DOHH2 (cell line): Measurements from ENCODE around the gene RABGAP1L.

Source experiments
- H3F3A ChIP-seq: fragments of 200-600 bp; sonication (generic), shearing (Covaris generic); 2 replicates; pipeline ENCODE4 v1.6.0; 2016; ENCODE audit warnings: antibody characterized with exemption, mild to moderate bottlenecking; ENCODE audit not compliant: control insufficient read depth, insufficient read depth
- H3K27ac ChIP-seq: fragments of 200-600 bp; sonication (generic); 2 replicates; pipeline ENCODE4 v1.5.1; 2014; ENCODE audit warnings: low read depth, mild to moderate bottlenecking, low read length, moderate library complexity
- H3K27me3 ChIP-seq: fragments of 200-600 bp; sonication (generic); 2 replicates; pipeline ENCODE4 v1.6.1; 2014; ENCODE audit warnings: mild to moderate bottlenecking, low read length, mixed read lengths; ENCODE audit not compliant: control insufficient read depth
- H3K36me3 ChIP-seq: fragments of 200-600 bp; sonication (generic); 2 replicates; pipeline ENCODE4 v1.6.1; 2014; ENCODE audit warnings: mild to moderate bottlenecking, low read length, moderate library complexity, mixed read lengths; ENCODE audit not compliant: control insufficient read depth
- H3K4me1 ChIP-seq: fragments of 200-600 bp; sonication (generic); 2 replicates; pipeline ENCODE4 v1.6.1; 2014; ENCODE audit warnings: mild to moderate bottlenecking, low read length, mixed read lengths; ENCODE audit not compliant: control insufficient read depth
- H3K4me2 ChIP-seq: fragments of 200-600 bp; sonication (generic); 2 replicates; pipeline ENCODE4 v1.6.0; 2014; ENCODE audit warnings: mild to moderate bottlenecking, low read length, moderate library complexity
- H3K4me3 ChIP-seq: fragments of 200-600 bp; sonication (generic); 2 replicates; pipeline ENCODE4 v1.5.1; 2014; ENCODE audit warnings: mild to moderate bottlenecking, low read length, mixed read lengths
- H3K79me2 ChIP-seq: fragments of 200-600 bp; sonication (generic); 2 replicates; pipeline ENCODE4 v1.6.1; 2014; ENCODE audit warnings: mild to moderate bottlenecking, low read length, mixed read lengths; ENCODE audit not compliant: control insufficient read depth
- H3K9me2 ChIP-seq: fragments of 200-600 bp; sonication (generic); replicated peaks from 2 replicates; pipeline ENCODE4 v1.6.1; 2014; ENCODE audit warnings: mild to moderate bottlenecking, low read length, mixed read lengths; ENCODE audit not compliant: control insufficient read depth
- H3K9me3 ChIP-seq: fragments of 200-600 bp; sonication (generic); 2 replicates; pipeline ENCODE4 v1.6.1; 2014; ENCODE audit warnings: antibody characterized with exemption, low read length, mixed read lengths; ENCODE audit not compliant: control insufficient read depth, insufficient read depth
- H4K20me1 ChIP-seq: fragments of 200-600 bp; sonication (generic); 2 replicates; pipeline ENCODE4 v1.6.0; 2014; ENCODE audit warnings: low read depth, mild to moderate bottlenecking, antibody characterized with exemption, low read length, moderate library complexity; ENCODE audit not compliant: control insufficient read depth, insufficient read depth
- CTCF ChIP-seq: fragments of 200-600 bp; sonication (generic); IDR thresholded peaks from one replicate; pipeline ENCODE4 v1.5.1; 2014; ENCODE audit warnings: antibody characterized with exemption, mild to moderate bottlenecking, low read depth, low read length; ENCODE audit not compliant: poor library complexity, severe bottlenecking
- EZH2phosphoT487 ChIP-seq: fragments of 200-600 bp; sonication (generic); IDR thresholded peaks from 2 replicates; pipeline ENCODE4 v1.6.1; 2017; ENCODE audit warnings: borderline replicate concordance, mild to moderate bottlenecking, antibody characterized with exemption, low read length, moderate library complexity, mixed read lengths

Gene RABGAP1L

GRCh38 chr1:174428033-174428432 is 268.7 kb downstream of the RABGAP1L start:
- Histone ChIP-seq H3K36me3 (peaks cover 15% of the 10 kb centered on the region), H3K27ac (no peak overlapping the region), H3K9me2 (no peaks in the 10 kb centered on the region), H3K4me2 (no peak overlapping the region), H3K9me3 (no peaks in the 10 kb centered on the region), H3F3A (0 out of 2 replicates have a peak, but pooled peaks cover 8% of the 10 kb centered on the region), H3K4me3 (no peak overlapping the region), H3K4me1 (no peaks in the 10 kb centered on the region), H3K79me2 (peaks cover 9% of the 10 kb centered on the region), H3K27me3 (no peaks in the 10 kb centered on the region), H4K20me1 (no peaks in the 10 kb centered on the region)
- no peak for TF ChIP-seq EZH2phosphoT487
- no peak for TF ChIP-seq CTCF

DNA sequence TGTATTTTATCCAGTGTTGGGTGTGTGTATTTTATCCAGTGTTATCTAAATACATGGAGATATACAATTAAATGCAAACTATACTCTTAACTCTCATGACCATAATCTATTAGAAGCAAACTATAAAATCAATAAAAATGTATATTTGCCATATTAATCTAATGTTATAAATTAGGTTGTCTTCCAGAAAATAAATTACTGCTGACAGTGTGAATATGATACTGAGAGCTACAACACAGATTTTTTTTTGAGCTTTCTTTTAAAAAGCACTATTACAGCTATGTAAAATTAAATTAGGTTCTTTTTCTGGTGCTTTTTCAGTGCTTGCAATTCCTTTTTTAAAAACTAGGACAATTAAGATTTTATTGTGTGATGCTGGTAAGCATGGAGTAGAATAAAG is 269.4 kb downstream of the RABGAP1L start:
- Histone ChIP-seq H3F3A (0 out of 2 replicates have a peak, but pooled peaks cover 6% of the 10 kb centered on the region), H3K36me3 (peaks cover 18% of the 10 kb centered on the region), H3K4me1 (no peaks in the 10 kb centered on the region), H3K27ac (no peak overlapping the region), H3K27me3 (no peaks in the 10 kb centered on the region), H3K9me2 (no peaks in the 10 kb centered on the region), H4K20me1 (no peaks in the 10 kb centered on the region), H3K79me2 (peaks cover 11% of the 10 kb centered on the region), H3K4me2 (no peak overlapping the region), H3K4me3 (no peak overlapping the region), H3K9me3 (peaks cover 3% of the 10 kb centered on the region; the same call in 1 of the 2 replicates)
- TF ChIP-seq EZH2phosphoT487 (no peak), CTCF (no peak)

DNA sequence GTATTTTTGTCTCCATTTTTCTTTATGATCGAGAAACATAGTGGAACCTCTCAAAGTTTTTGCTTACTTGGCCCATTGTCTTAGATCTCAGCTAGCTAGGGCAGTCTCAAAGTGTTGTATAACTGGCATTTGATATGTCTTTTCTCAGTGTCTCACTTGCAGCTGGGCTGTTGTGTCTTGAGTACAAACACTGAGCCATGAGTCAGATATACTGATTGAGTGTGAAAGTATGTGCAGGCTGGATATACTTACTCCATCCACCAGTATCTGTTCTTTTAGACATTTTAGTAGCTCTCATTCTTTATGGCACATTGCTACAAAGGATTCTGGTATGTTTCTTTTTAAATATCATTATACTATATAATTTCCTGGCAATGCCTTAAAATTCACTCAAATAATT is 274.1 kb downstream of the RABGAP1L start:
- Histone ChIP-seq H4K20me1 (no peaks in the 10 kb centered on the region), H3K36me3 (peaks cover 28% of the 10 kb centered on the region), H3K27me3 (no peaks in the 10 kb centered on the region), H3K27ac (no peak overlapping the region), H3K4me2 (no peak overlapping the region), H3K9me2 (no peaks in the 10 kb centered on the region), H3K79me2 (peaks cover 10% of the 10 kb centered on the region), H3K4me1 (no peaks in the 10 kb centered on the region), H3K9me3 (peaks cover 9% of the 10 kb centered on the region; the same call in 1 of the 2 replicates), H3K4me3 (no peak overlapping the region), H3F3A (no peaks in the 10 kb centered on the region)
- TF ChIP-seq CTCF = no peak
- TF ChIP-seq EZH2phosphoT487 = no peak
